Ovary (tissue), 3 donors: ENCODE measurements around the gene PXK.

Source experiments
- CTCF ChIP-seq, 3 donors: fragments of 450-650 bp in 2 of 3; fragments of 200-600 bp in 1 of 3; IDR thresholded peaks; one replicate each; pipeline versions ENCODE4 v1.5.1 to v1.8.0; 2016 to 2022; ENCODE audit warnings: antibody characterized with exemption in 3 of 3, mild to moderate bottlenecking in 1 of 3
- EP300 ChIP-seq: sonication (generic); formaldehyde crosslinking; IDR thresholded peaks from one replicate; pipeline ENCODE4 v1.6.1; 2017; ENCODE audit warnings: antibody characterized with exemption
- POLR2A ChIP-seq: fragments of 450-650 bp; IDR thresholded peaks from one replicate; pipeline ENCODE4 v1.6.1; 2017; ENCODE audit warnings: antibody characterized with exemption, mild to moderate bottlenecking, moderate library complexity
- donor health status: DM: no; HTN: no; CAD: no.

- TF ChIP-seq CTCF (IDR thresholded peaks at IDR 0.05) = no peak
- TF ChIP-seq POLR2A = no peak
- TF ChIP-seq EP300 = no peak
These were observed 100.2 kb downstream of the PXK start for GRCh38 chr3:58432905-58433304.
